Fibroblast of mammary gland (primary cell): ENCODE results near the gene TTC4.

Experiments
- DNase-seq: peaks from one replicate; pipeline ENCODE4 v3.0.0-alpha.2; 2010; ENCODE audit warnings: low read depth
- H3K4me3 ChIP-seq: 2 replicates; pipeline ENCODE4 v1.5.1; 2011; ENCODE audit warnings: low read depth, mild to moderate bottlenecking, low read length, moderate library complexity; ENCODE audit not compliant: control insufficient read depth
- CTCF ChIP-seq: conservative IDR thresholded peaks from 2 replicates; pipeline ENCODE4 v1.5.1; 2011; ENCODE audit warnings: low read depth, low read length, inconsistent platforms; ENCODE audit not compliant: control insufficient read depth, insufficient read depth

The TTC4 gene

GRCh38 chr1:54679706-54680105, 36.0 kb upstream of the TTC4 start:
- TF ChIP-seq CTCF, result no peak
- H3K4me3 ChIP-seq, result no peak overlapping the region
- DNase-seq, result no peak

- DNase-seq, result no peak
- no peak overlapping the region for H3K4me3 ChIP-seq
- TF ChIP-seq CTCF, result no peak
These were observed 35.3 kb upstream of the TTC4 start for GRCh38 chr1:54680387-54680786.

- no peak for TF ChIP-seq CTCF
- no peak for DNase-seq
These were observed 34.3 kb upstream of the TTC4 start for GRCh38 chr1:54681358-54681757.

GRCh38 chr1:54683453-54683852, 32.2 kb upstream of the TTC4 start:
- no peak for DNase-seq
- TF ChIP-seq CTCF, result no peak
- H3K4me3 ChIP-seq, result no peak overlapping the region

More at GRCh38 chr1:54681358-54681757, 34.3 kb upstream of the TTC4 start:
- H3K4me3 ChIP-seq, result no peak overlapping the region

GRCh38 chr1:54685335-54685905, 30.2 kb upstream of the TTC4 start:
- TF ChIP-seq CTCF, result no peak
- DNase-seq, result no peak
- H3K4me3 ChIP-seq, result no peak overlapping the region

- no peak for TF ChIP-seq CTCF
These were observed 29.5 kb upstream of the TTC4 start for GRCh38 chr1:54686155-54686554.

GRCh38 chr1:54694771-54695170, 20.9 kb upstream of the TTC4 start:
- no peak overlapping the region for H3K4me3 ChIP-seq
- DNase-seq, result no peak
- TF ChIP-seq CTCF, result no peak

More at GRCh38 chr1:54686155-54686554, 29.5 kb upstream of the TTC4 start:
- H3K4me3 ChIP-seq, result no peak overlapping the region
- no peak for DNase-seq
